CD14-positive monocyte (primary cell): ENCODE results near the gene ATP8A1. TPM values are rescaled to one million over a fixed set of nuclear protein-coding genes. Genes with fewer than 3 reads are reported as not detected.

ENCODE experiments used
- DNase-seq, 3 donors: peaks; one replicate each; pipeline ENCODE4 v3.0.0-alpha.2; 2011 to 2022
- H2AFZ ChIP-seq: 2 replicates; pipeline ENCODE4 v1.6.0; 2012; ENCODE audit warnings: mild to moderate bottlenecking, low read depth, low read length, inconsistent platforms; ENCODE audit not compliant: insufficient read depth, poor library complexity, severe bottlenecking
- H3K27ac ChIP-seq, 2 donors: 1 replicate in 1 of 2; 2 replicates in 1 of 2; pipeline ENCODE4 v1.5.1; 2012 to 2013; ENCODE audit warnings: low read length in 2 of 2, control low read depth in 1 of 2, inconsistent platforms in 1 of 2, low read depth in 1 of 2, mild to moderate bottlenecking in 1 of 2
- H3K27me3 ChIP-seq, 2 donors: one replicate each; pipeline versions ENCODE4 v1.6.0 to v1.6.1; 2011 to 2013; ENCODE audit warnings: low read length in 2 of 2; ENCODE audit not compliant: control insufficient read depth in 2 of 2, insufficient read depth in 2 of 2
- H3K36me3 ChIP-seq, 2 donors: replicated peaks in 1 of 2; 1 replicate in 1 of 2; 2 replicates in 1 of 2; pipeline versions ENCODE4 v1.5.1 to v1.6.1; 2012 to 2013; ENCODE audit warnings: low read length in 2 of 2, control low read depth in 1 of 2, inconsistent platforms in 1 of 2, mild to moderate bottlenecking in 1 of 2; ENCODE audit not compliant: insufficient read depth in 2 of 2, control insufficient read depth in 1 of 2
- H3K4me1 ChIP-seq, 2 donors: 1 replicate in 1 of 2; 2 replicates in 1 of 2; pipeline versions ENCODE4 v1.5.1 to v1.6.1; 2012 to 2013; ENCODE audit warnings: low read length in 2 of 2, control low read depth in 1 of 2, inconsistent platforms in 1 of 2, mild to moderate bottlenecking in 1 of 2, moderate library complexity in 1 of 2; ENCODE audit not compliant: insufficient read depth in 2 of 2, control insufficient read depth in 1 of 2
- H3K4me2 ChIP-seq: replicated peaks from 2 replicates; pipeline ENCODE3; 2012; ENCODE audit warnings: low read length, moderate library complexity, mild to moderate bottlenecking; ENCODE audit not compliant: poor library complexity, severe bottlenecking; ENCODE audit errors: extremely low read depth
- H3K4me3 ChIP-seq, 3 experiments: fragments of 200-600 bp in 1 of 3; sonication (generic) in 1 of 3; replicated peaks in 1 of 3; 1 replicate in 2 of 3; 2 replicates in 1 of 3; pipeline ENCODE4 v1.5.1; 2011 to 2013; ENCODE audit warnings: low read length in 3 of 3, mild to moderate bottlenecking in 3 of 3, control low read depth in 2 of 3, low read depth in 2 of 3, inconsistent platforms in 1 of 3, moderate library complexity in 1 of 3
- H3K79me2 ChIP-seq: 2 replicates; pipeline ENCODE4 v1.6.0; 2012; ENCODE audit warnings: mild to moderate bottlenecking, control low read depth, inconsistent platforms, low read length, moderate library complexity; ENCODE audit not compliant: insufficient read depth
- H3K9ac ChIP-seq: 2 replicates; pipeline ENCODE4 v1.6.0; 2017; ENCODE audit warnings: low read length, mild to moderate bottlenecking; ENCODE audit not compliant: insufficient read depth, poor library complexity, severe bottlenecking
- H3K9me3 ChIP-seq, 2 donors: replicated peaks in 1 of 2; 1 replicate in 1 of 2; 2 replicates in 1 of 2; pipeline versions ENCODE4 v1.5.1 to v1.6.1; 2012 to 2013; ENCODE audit warnings: low read length in 2 of 2, control low read depth in 1 of 2; ENCODE audit not compliant: control insufficient read depth in 1 of 2, insufficient read depth in 1 of 2
- H4K20me1 ChIP-seq: 2 replicates; pipeline ENCODE4 v1.6.0; 2012; ENCODE audit warnings: mild to moderate bottlenecking, low read length, control low read depth, moderate library complexity; ENCODE audit not compliant: insufficient read depth
- H3K27ac Mint-ChIP-seq, 7 donors: one replicate each; pipeline ENCODE4 v1.8.0; 2020; ENCODE audit warnings: mild to moderate bottlenecking in 7 of 7, mixed read lengths in 7 of 7, moderate library complexity in 6 of 7, inconsistent platforms in 2 of 7
- H3K27me3 Mint-ChIP-seq, 3 donors: one replicate each; pipeline ENCODE4 v1.8.0; 2021 to 2022; ENCODE audit warnings: low read depth in 3 of 3, mild to moderate bottlenecking in 3 of 3, mixed read lengths in 3 of 3, moderate library complexity in 3 of 3, inconsistent platforms in 1 of 3
- H3K36me3 Mint-ChIP-seq, 2 donors: one replicate each; pipeline ENCODE4 v1.8.0; 2020; ENCODE audit warnings: mixed read lengths in 2 of 2, inconsistent platforms in 1 of 2, mild to moderate bottlenecking in 1 of 2
- H3K4me1 Mint-ChIP-seq: one replicate; pipeline ENCODE4 v1.8.0; 2020; ENCODE audit warnings: mild to moderate bottlenecking, mixed read lengths
- H3K4me3 Mint-ChIP-seq, 2 donors: one replicate each; pipeline ENCODE4 v1.8.0; 2020; ENCODE audit warnings: mild to moderate bottlenecking in 2 of 2, mixed read lengths in 2 of 2, moderate library complexity in 1 of 2
- H3K9me3 Mint-ChIP-seq, 7 donors: one replicate each; pipeline ENCODE4 v1.8.0; 2020 to 2022; ENCODE audit warnings: mixed read lengths in 7 of 7, mild to moderate bottlenecking in 6 of 7, moderate library complexity in 6 of 7, inconsistent platforms in 2 of 7
- whole genome bisulfite sequencing: methylation state at CpG from one replicate; pipeline ENCODE4 v1.1.5; 2013; ENCODE audit warnings: missing lambda C conversion rate; ENCODE audit not compliant: insufficient coverage; 5-methylcytosine and 5-hydroxymethylcytosine counted together
- intact Hi-C, 2 donors: fragments of 100-400 bp; cut with micrococcal nuclease; formaldehyde crosslinking; loops; one replicate each; pipeline versions ENCODE4 v1.15.0 to v1.15.1; 2023
- polyA plus RNA-seq, 3 donors: library from polyadenylated mRNA; depleted of rRNA in 1 of 3; unstranded in 2 of 3; stranded (reverse) in 1 of 3; fragments of 300-500 nt in 2 of 3; fragments of >200 nt in 1 of 3; fragmentation: Illumina TruSeq in 2 of 3; gene quantifications; 1 replicate in 2 of 3; 2 replicates in 1 of 3; pipeline ENCODE4 v1.2.3, GENCODE V29; 2012 to 2021
- TF ChIP-seq, protein P1 (sequence below): fragments of 200-600 bp; IDR thresholded peaks from one replicate; pipeline ENCODE4 v1.8.0; 2022; ENCODE audit warnings: antibody characterized with exemption, mild to moderate bottlenecking

Gene ATP8A1
- polyA plus RNA-seq, 3 donors, result 2.2 to 10.8 (median 3.2) TPM

DNA sequence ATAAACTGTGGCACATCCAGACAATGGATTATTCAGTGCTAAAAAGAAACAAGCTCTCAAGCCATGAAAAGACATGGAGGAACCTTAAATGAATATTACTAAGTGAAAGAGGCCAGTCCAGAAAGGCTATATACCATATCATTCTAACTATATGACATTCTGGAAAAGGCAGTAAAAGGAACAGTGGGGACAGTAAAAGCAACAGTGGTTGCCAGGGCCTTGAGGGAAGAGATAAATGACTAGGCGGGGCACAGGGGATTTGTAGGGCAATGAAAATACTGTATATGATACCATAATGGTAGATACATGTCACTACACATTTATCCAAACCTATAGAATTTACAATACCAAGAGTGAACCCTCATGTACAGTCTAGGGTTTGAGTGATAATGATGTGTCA, 115.3 kb downstream of the ATP8A1 start:
- H3K9ac ChIP-seq, result no peak overlapping the region
- TF ChIP-seq, protein P1, sequence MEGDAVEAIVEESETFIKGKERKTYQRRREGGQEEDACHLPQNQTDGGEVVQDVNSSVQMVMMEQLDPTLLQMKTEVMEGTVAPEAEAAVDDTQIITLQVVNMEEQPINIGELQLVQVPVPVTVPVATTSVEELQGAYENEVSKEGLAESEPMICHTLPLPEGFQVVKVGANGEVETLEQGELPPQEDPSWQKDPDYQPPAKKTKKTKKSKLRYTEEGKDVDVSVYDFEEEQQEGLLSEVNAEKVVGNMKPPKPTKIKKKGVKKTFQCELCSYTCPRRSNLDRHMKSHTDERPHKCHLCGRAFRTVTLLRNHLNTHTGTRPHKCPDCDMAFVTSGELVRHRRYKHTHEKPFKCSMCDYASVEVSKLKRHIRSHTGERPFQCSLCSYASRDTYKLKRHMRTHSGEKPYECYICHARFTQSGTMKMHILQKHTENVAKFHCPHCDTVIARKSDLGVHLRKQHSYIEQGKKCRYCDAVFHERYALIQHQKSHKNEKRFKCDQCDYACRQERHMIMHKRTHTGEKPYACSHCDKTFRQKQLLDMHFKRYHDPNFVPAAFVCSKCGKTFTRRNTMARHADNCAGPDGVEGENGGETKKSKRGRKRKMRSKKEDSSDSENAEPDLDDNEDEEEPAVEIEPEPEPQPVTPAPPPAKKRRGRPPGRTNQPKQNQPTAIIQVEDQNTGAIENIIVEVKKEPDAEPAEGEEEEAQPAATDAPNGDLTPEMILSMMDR, result no peak
- no CpG with 5 or more reads among the region's 1 CpG for WGBS
- Mint-ChIP-seq H3K4me1 (no peaks in the 10 kb centered on the region), H3K27me3 (no peaks in the 10 kb centered on the region), H3K9me3 (peaks cover 0 to 6% (median 1%) of the 10 kb centered on the region in 7 donors), H3K4me3 (no peak overlapping the region), H3K36me3 (peaks cover 6 to 17% of the 10 kb centered on the region in 2 donors), H3K27ac (peak overlapping the region in 1 of 7 donors; percentile 30)
- H3K4me3 ChIP-seq, result no peak overlapping the region
- no peak overlapping the region for H3K27ac ChIP-seq
- no peaks in the 10 kb centered on the region for H3K9me3 ChIP-seq
- H3K79me2 ChIP-seq, result no peaks in the 10 kb centered on the region
- no peaks in the 10 kb centered on the region for H3K36me3 ChIP-seq
- intact Hi-C loops, result no loop called here
- no peak for DNase-seq
- no peaks in the 10 kb centered on the region for H3K27me3 ChIP-seq
- no peak overlapping the region for H2AFZ ChIP-seq
- H3K4me2 ChIP-seq, result no peak overlapping the region
- H4K20me1 ChIP-seq, result no peaks in the 10 kb centered on the region
- H3K4me1 ChIP-seq, result no peaks in the 10 kb centered on the region

DNA sequence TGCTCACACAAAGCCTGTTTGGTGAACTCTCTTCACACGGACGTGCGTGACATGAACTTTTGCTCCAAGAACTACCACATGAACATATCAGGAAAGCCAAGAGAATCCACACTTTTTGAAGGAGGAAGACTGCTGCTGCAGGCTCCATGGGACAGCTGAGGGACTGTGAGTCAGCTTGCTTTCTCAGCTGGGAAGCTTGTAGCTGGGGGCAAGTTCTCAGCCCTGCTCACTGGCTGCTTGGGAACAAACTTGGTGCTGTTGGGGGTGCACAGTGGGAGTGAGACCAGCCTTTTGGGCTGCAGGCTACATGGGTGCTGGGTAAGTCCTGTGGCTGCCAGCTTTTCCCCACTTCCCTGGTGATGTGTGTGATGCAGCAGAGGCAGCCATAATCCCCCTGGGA, 123.9 kb downstream of the ATP8A1 start:
- Mint-ChIP-seq H3K27me3 (no peaks in the 10 kb centered on the region), H3K27ac (no peak overlapping the region), H3K4me3 (no peak overlapping the region), H3K36me3 (peaks cover 17 to 28% of the 10 kb centered on the region in 2 donors), H3K9me3 (peaks cover 0 to 8% (median 3%) of the 10 kb centered on the region in 7 donors), H3K4me1 (peaks cover 12% of the 10 kb centered on the region)
- no peaks in the 10 kb centered on the region for H3K9me3 ChIP-seq
- intact Hi-C loops, result no loop called here
- no peak for DNase-seq
- H3K4me1 ChIP-seq, result peaks cover 7 to 8% of the 10 kb centered on the region in 2 donors
- H3K9ac ChIP-seq, result no peak overlapping the region
- H3K4me2 ChIP-seq, result no peak overlapping the region
- H3K4me3 ChIP-seq, result no peak overlapping the region
- WGBS, result no CpG with 5 or more reads among the region's 3 CpGs
- TF ChIP-seq, protein P1, result no peak
- no peaks in the 10 kb centered on the region for H3K27me3 ChIP-seq
- peaks cover 0 to 8% of the 10 kb centered on the region in 2 donors for H3K36me3 ChIP-seq
- no peak overlapping the region for H3K27ac ChIP-seq
- no peak overlapping the region for H2AFZ ChIP-seq
- H3K79me2 ChIP-seq, result no peaks in the 10 kb centered on the region
- H4K20me1 ChIP-seq, result no peaks in the 10 kb centered on the region
